NCI-H524 (cell line): ENCODE measurements around the gene PLA2G5.

ENCODE experiments used
- DNase-seq, 2 experiments: peaks; one replicate each; lab custom pipeline; 2025; lab: John Stamatoyannopoulos, UW

Gene PLA2G5

GRCh38 chr1:20090119-20090518, 20.1 kb downstream of the PLA2G5 start:
- DNase-seq = no peak

GRCh38 chr1:20090641-20091040, 20.6 kb downstream of the PLA2G5 start:
- DNase-seq = no peak

GRCh38 chr1:20093303-20093702, 23.3 kb downstream of the PLA2G5 start:
- no peak for DNase-seq

GRCh38 chr1:20093940-20094391, 24.0 kb downstream of the PLA2G5 start:
- no peak for DNase-seq

- peak in 1 of 2 experiments; percentile 73 for DNase-seq
Observed at GRCh38 chr1:20095564-20096434, 25.8 kb downstream of the PLA2G5 start.

- DNase-seq = no peak
Observed at GRCh38 chr1:20096840-20097447, 26.9 kb downstream of the PLA2G5 start.

- DNase-seq = no peak
Observed at GRCh38 chr1:20099533-20099932, 29.5 kb downstream of the PLA2G5 start.

GRCh38 chr1:20100632-20101355, 30.8 kb downstream of the PLA2G5 start:
- peak; percentile 18 to 45 for DNase-seq

GRCh38 chr1:20102875-20103274, 32.9 kb downstream of the PLA2G5 start:
- no peak for DNase-seq

- no peak for DNase-seq
Observed at GRCh38 chr1:20105856-20106255, 35.9 kb downstream of the PLA2G5 start.

GRCh38 chr1:20107351-20107750, 37.4 kb downstream of the PLA2G5 start:
- peak in 1 of 2 experiments; percentile 43 for DNase-seq

GRCh38 chr1:20107796-20108195, 37.8 kb downstream of the PLA2G5 start:
- no peak for DNase-seq

GRCh38 chr1:20108366-20109123, 38.6 kb downstream of the PLA2G5 start:
- no peak for DNase-seq

GRCh38 chr1:20109223-20109856, 39.3 kb downstream of the PLA2G5 start:
- DNase-seq = no peak

GRCh38 chr1:20110679-20111078, 40.7 kb downstream of the PLA2G5 start:
- no peak for DNase-seq

- no peak for DNase-seq
Observed at GRCh38 chr1:20111452-20111851, 41.5 kb downstream of the PLA2G5 start.

- peak; percentile 60 to 85 for DNase-seq
Observed at GRCh38 chr1:20112279-20113000, 42.4 kb downstream of the PLA2G5 start.

GRCh38 chr1:20114021-20114648, 44.1 kb downstream of the PLA2G5 start:
- no peak for DNase-seq

- no peak for DNase-seq
Observed at GRCh38 chr1:20115479-20115878, 45.5 kb downstream of the PLA2G5 start.

GRCh38 chr1:20115916-20116315, 45.9 kb downstream of the PLA2G5 start:
- no peak for DNase-seq
